OCI-LY1 (cell line): Measurements from ENCODE around the gene PCDHGB2.
A peak's percentile ranks its signal among the peaks of the same experiment; 100 is the strongest.
"Not testable (repeated sequence)": the region's sequence is repeated elsewhere in the genome, so short reads cannot be mapped to it uniquely, and the experiment has no call there.

Experiments
- H2AFZ ChIP-seq: fragments of 200-600 bp; sonication (generic), shearing (Covaris generic); 2 replicates; pipeline ENCODE4 v1.6.0; 2014; ENCODE audit warnings: antibody characterized with exemption, mild to moderate bottlenecking, low read length
- H3F3A ChIP-seq: fragments of 200-600 bp; sonication (generic), shearing (Covaris generic); 2 replicates; pipeline ENCODE4 v1.6.0; 2014; ENCODE audit warnings: mild to moderate bottlenecking, antibody characterized with exemption, low read length, moderate library complexity; ENCODE audit not compliant: insufficient read depth
- H3K27ac ChIP-seq: fragments of 200-600 bp; sonication (generic); 2 replicates; pipeline ENCODE4 v1.5.1; 2014; ENCODE audit warnings: low read length, mixed run types, mild to moderate bottlenecking, low read depth; ENCODE audit not compliant: poor library complexity, severe bottlenecking
- H3K27me3 ChIP-seq: fragments of 200-600 bp; sonication (generic); 2 replicates; pipeline ENCODE4 v1.6.0; 2014; ENCODE audit warnings: antibody characterized with exemption, mild to moderate bottlenecking, low read length, moderate library complexity; ENCODE audit not compliant: insufficient read depth
- H3K36me3 ChIP-seq: fragments of 200-600 bp; sonication (generic); 2 replicates; pipeline ENCODE4 v1.6.1; 2014; ENCODE audit warnings: mild to moderate bottlenecking, antibody characterized with exemption, low read length, moderate library complexity, mixed read lengths; ENCODE audit not compliant: insufficient read depth
- H3K4me1 ChIP-seq: fragments of 200-600 bp; sonication (generic); 2 replicates; pipeline ENCODE4 v1.5.1; 2014; ENCODE audit warnings: mild to moderate bottlenecking, low read length, moderate library complexity; ENCODE audit not compliant: insufficient read depth, severe bottlenecking
- H3K4me2 ChIP-seq: fragments of 200-600 bp; sonication (generic), shearing (Covaris generic); 2 replicates; pipeline ENCODE4 v1.6.1; 2014; ENCODE audit warnings: low read length
- H3K4me3 ChIP-seq: fragments of 200-600 bp; sonication (generic); 2 replicates; pipeline ENCODE4 v1.5.1; 2014; ENCODE audit warnings: low read length, low read depth, mild to moderate bottlenecking, mixed read lengths; ENCODE audit not compliant: poor library complexity, severe bottlenecking
- H3K79me2 ChIP-seq: fragments of 200-600 bp; shearing (Covaris generic); 2 replicates; pipeline ENCODE4 v1.6.1; 2016; ENCODE audit warnings: mixed run types, low read length, mixed read lengths; ENCODE audit not compliant: insufficient read depth
- H3K9ac ChIP-seq: fragments of 200-600 bp; sonication (generic), shearing (Covaris generic); 2 replicates; pipeline ENCODE4 v1.6.1; 2014; ENCODE audit warnings: mild to moderate bottlenecking, low read length, mixed read lengths
- H3K9me2 ChIP-seq: fragments of 200-600 bp; sonication (generic), shearing (Covaris generic); 2 replicates; pipeline ENCODE4 v1.6.1; 2014; ENCODE audit warnings: low read depth, mild to moderate bottlenecking, low read length, mixed read lengths
- H3K9me3 ChIP-seq: fragments of 200-600 bp; shearing (Covaris generic); 2 replicates; pipeline ENCODE4 v1.6.1; 2014; ENCODE audit warnings: low read length, mixed read lengths
- H4K20me1 ChIP-seq: fragments of 200-600 bp; sonication (generic), shearing (Covaris generic); 2 replicates; pipeline ENCODE4 v1.6.0; 2016; ENCODE audit warnings: mild to moderate bottlenecking, low read length; ENCODE audit not compliant: insufficient read depth
- EZH2 ChIP-seq: fragments of 200-600 bp; sonication (generic), shearing (Covaris generic); IDR thresholded peaks from 2 replicates; pipeline ENCODE4 v1.8.0; 2017; ENCODE audit warnings: borderline replicate concordance, mixed run types, mild to moderate bottlenecking, antibody characterized with exemption, low read length, moderate library complexity, mixed read lengths
- TF ChIP-seq, protein P1 (sequence below): fragments of 200-600 bp; sonication (generic), shearing (Covaris generic); IDR thresholded peaks from 2 replicates; pipeline ENCODE4 v1.5.1; 2017; ENCODE audit warnings: mild to moderate bottlenecking, antibody characterized with exemption, low read length, moderate library complexity, mixed read lengths

The PCDHGB2 gene

DNA sequence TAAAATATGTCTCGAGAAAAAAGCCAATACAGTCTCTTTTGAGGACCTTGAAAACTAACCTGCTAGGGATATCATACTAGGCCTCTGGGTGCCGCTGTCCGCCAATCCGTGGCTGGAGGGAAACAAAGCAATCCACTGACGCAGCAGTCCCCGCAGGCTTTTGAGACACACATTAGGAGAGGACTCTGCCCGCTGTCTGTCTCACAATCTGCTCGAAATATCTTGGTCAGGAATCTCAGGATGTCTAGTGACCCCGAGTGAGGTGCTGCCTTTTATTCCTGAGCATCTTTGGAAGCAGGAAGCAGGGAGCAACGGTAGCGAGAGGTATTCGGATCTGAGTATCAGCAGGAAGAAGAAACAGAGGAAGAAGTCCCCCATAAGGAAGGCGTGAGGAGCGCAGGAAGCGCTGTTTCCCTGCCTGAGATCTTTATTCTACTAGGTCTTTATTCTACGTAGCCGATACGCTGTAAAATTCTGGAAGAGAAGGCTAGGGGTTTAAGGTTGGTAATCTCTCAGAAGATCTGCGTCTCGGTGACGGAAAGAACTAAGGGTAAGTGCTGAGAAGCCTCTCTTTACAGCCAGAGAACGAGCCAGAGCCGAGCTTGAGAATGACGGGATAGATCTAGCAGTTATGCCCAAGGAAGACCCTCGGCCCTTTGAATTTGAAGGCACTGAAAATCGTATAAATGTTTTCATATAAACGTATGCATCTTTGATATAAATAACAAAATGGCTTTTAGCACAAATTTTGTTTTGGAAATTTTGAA lies 33.5 kb upstream of the PCDHGB2 start:
- TF ChIP-seq, protein P1, sequence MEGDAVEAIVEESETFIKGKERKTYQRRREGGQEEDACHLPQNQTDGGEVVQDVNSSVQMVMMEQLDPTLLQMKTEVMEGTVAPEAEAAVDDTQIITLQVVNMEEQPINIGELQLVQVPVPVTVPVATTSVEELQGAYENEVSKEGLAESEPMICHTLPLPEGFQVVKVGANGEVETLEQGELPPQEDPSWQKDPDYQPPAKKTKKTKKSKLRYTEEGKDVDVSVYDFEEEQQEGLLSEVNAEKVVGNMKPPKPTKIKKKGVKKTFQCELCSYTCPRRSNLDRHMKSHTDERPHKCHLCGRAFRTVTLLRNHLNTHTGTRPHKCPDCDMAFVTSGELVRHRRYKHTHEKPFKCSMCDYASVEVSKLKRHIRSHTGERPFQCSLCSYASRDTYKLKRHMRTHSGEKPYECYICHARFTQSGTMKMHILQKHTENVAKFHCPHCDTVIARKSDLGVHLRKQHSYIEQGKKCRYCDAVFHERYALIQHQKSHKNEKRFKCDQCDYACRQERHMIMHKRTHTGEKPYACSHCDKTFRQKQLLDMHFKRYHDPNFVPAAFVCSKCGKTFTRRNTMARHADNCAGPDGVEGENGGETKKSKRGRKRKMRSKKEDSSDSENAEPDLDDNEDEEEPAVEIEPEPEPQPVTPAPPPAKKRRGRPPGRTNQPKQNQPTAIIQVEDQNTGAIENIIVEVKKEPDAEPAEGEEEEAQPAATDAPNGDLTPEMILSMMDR: peak; percentile 84
- no peak for TF ChIP-seq EZH2
- Histone ChIP-seq H3K9ac (peak overlapping the region; percentile 83), H3K27me3 (no peaks in the 10 kb centered on the region), H3K4me3 (peak overlapping the region; percentile 68), H3K27ac (peak overlapping the region; percentile 38), H3K9me2 (no peaks in the 10 kb centered on the region), H4K20me1 (no peaks in the 10 kb centered on the region), H2AFZ (peak overlapping the region; percentile 85), H3K79me2 (no peaks in the 10 kb centered on the region), H3K4me2 (peak overlapping the region; percentile 83), H3F3A (no peaks in the 10 kb centered on the region), H3K4me1 (peaks cover 17% of the 10 kb centered on the region), H3K9me3 (no peaks in the 10 kb centered on the region; the same call in 1 of the 2 replicates), H3K36me3 (no peaks in the 10 kb centered on the region)

DNA sequence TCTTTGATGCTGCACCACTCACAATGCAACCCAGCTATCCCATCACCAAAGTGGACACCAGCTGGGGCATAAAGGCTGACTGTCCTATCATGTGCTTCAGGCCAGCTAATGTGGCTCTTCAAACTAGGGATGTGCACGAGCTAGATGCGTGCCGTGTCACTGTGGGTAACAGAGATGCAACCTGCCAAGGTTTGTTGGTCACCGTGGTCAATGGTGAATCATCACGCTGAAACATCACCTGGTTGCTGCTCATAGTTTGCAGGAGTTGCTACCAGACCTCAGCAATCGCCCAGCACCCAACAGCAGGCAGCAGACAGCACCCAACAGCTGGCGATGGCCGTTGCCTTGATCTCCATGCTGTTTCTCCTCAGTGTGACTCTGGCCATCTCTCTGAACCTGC lies 31.6 kb upstream of the PCDHGB2 start:
- no peak overlapping the region for H2AFZ ChIP-seq
- no peak for TF ChIP-seq EZH2
- TF ChIP-seq, protein P1: no peak
- H3K36me3 ChIP-seq: no peaks in the 10 kb centered on the region
- H3K4me1 ChIP-seq: peaks cover 9% of the 10 kb centered on the region
- H3K9ac ChIP-seq: no peak overlapping the region
- no peak overlapping the region for H3K4me2 ChIP-seq
- H3K9me2 ChIP-seq: no peaks in the 10 kb centered on the region
- no peaks in the 10 kb centered on the region for H3K27me3 ChIP-seq
- peaks cover 6% of the 10 kb centered on the region for H3K9me3 ChIP-seq
- H4K20me1 ChIP-seq: no peaks in the 10 kb centered on the region
- no peaks in the 10 kb centered on the region for H3F3A ChIP-seq
- H3K4me3 ChIP-seq: no peak overlapping the region
- H3K27ac ChIP-seq: no peak overlapping the region
- H3K79me2 ChIP-seq: no peaks in the 10 kb centered on the region

DNA sequence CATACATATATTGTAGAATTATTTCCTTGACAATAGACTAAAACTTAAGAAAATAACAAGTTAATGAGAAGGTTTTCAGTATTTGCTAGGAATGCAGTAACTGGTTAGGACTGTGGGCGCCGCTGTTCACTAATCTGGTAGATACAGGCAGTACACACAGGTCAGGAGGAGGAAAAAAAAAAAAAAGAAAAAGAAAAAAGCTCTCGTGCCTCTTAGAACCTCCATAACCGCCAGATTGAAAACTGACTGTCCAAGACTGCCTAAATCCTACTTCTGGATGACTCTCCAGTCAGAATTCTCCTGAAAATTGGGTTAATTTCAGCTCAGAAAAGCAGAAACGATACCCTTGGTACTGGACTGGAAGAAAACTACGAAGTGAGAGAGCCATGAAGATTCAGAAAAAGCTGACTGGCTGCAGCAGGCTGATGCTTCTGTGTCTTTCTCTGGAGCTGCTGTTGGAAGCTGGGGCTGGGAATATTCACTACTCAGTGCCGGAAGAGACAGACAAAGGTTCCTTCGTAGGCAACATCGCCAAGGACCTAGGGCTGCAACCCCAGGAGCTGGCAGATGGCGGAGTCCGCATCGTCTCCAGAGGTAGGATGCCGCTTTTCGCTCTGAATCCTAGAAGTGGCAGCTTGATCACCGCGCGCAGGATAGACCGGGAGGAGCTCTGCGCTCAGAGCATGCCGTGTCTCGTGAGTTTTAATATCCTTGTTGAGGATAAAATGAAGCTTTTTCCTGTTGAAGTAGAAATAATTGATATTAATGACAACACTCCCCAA lies 29.3 kb upstream of the PCDHGB2 start, which contains the start of gene PCDHGA1:
PCDHGA1 (plus strand) TSS at position 216 of the 782 bp plus-strand sequence.
- TF ChIP-seq, protein P1: peak; percentile 47; the same call in 1 of the 2 replicates
- TF ChIP-seq EZH2: no peak
- no peaks in the 10 kb centered on the region for H3K36me3 ChIP-seq
- no peak within 1 kb of the TSS for H2AFZ ChIP-seq
- no peak within 1 kb of the TSS for H3K4me2 ChIP-seq
- H4K20me1 ChIP-seq: no peaks in the 10 kb centered on the region
- H3F3A ChIP-seq: no peaks in the 10 kb centered on the region
- no peaks in the 10 kb centered on the region for H3K79me2 ChIP-seq
- H3K9ac ChIP-seq: no peak within 1 kb of the TSS
- no peaks in the 10 kb centered on the region for H3K27me3 ChIP-seq
- no peaks in the 10 kb centered on the region for H3K9me2 ChIP-seq
- peaks cover 14% of the 10 kb centered on the region for H3K9me3 ChIP-seq
- H3K4me3 ChIP-seq: no peak within 1 kb of the TSS
- H3K4me1 ChIP-seq: peaks cover 15% of the 10 kb centered on the region
- no peak within 1 kb of the TSS for H3K27ac ChIP-seq

DNA sequence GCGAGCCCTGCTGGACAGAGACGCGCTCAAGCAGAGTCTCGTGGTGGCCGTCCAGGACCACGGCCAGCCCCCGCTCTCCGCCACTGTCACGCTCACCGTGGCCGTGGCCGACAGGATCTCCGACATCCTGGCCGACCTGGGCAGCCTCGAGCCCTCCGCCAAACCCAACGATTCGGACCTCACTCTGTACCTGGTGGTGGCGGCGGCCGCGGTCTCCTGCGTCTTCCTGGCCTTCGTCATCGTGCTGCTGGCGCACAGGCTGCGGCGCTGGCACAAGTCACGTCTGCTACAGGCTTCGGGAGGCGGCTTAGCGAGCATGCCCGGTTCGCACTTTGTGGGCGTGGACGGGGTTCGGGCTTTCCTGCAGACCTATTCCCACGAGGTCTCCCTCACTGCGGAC lies 27.2 kb upstream of the PCDHGB2 start:
- not testable (repeated sequence) for H3K79me2 ChIP-seq, H3K4me3 ChIP-seq, H3F3A ChIP-seq, H3K27ac ChIP-seq, H3K36me3 ChIP-seq, H3K4me2 ChIP-seq, H3K4me1 ChIP-seq, H3K27me3 ChIP-seq, H2AFZ ChIP-seq, H4K20me1 ChIP-seq, H3K9me2 ChIP-seq, H3K9ac ChIP-seq
- peaks cover 19% of the 10 kb centered on the region for H3K9me3 ChIP-seq
